ENCODE data around the gene PLD3. TPM values are rescaled to one million over a fixed set of nuclear protein-coding genes. Genes with fewer than 3 reads are reported as not detected.

Gene PLD3
- total RNA-seq, 2 donors from 2014 or later = 386 to 531 TPM

- no peaks in the 10 kb centered on the region for H3K9me3 ChIP-seq
- no peaks in the 10 kb centered on the region for H3K27me3 ChIP-seq (replicated peaks; ENCODE audit: insufficient read depth)
- DNase-seq (ENCODE audit: low spot score) (no peak), ATAC-seq (ENCODE audit: insufficient number of reproducible peaks, low FRiP score, low read depth) (no peak)
- H3K4me1 ChIP-seq (ENCODE audit: control insufficient read depth in 1 of 2, low read depth in 2 of 2) = peaks cover 3 to 5% of the 10 kb centered on the region in 2 donors
- no peak overlapping the region for H3K27ac ChIP-seq
- TF ChIP-seq CTCF (IDR thresholded peaks at IDR 0.05) = no peak
- peaks cover 3% of the 10 kb centered on the region for H3K36me3 ChIP-seq
- no peak overlapping the region for H3K4me3 ChIP-seq
Observed at GRCh38 chr19:40360020-40360707, 11.7 kb downstream of the PLD3 start.

- Histone ChIP-seq H3K36me3 (peaks cover 3% of the 10 kb centered on the region), H3K4me3 (no peak overlapping the region), H3K9me3 (no peaks in the 10 kb centered on the region), H3K27ac (no peak overlapping the region), H3K27me3 (replicated peaks; ENCODE audit: insufficient read depth) (no peaks in the 10 kb centered on the region), H3K4me1 (ENCODE audit: control insufficient read depth in 1 of 2, low read depth in 2 of 2) (peaks cover 7 to 10% of the 10 kb centered on the region in 2 donors)
- no peak for ATAC-seq (ENCODE audit: insufficient number of reproducible peaks, low FRiP score, low read depth)
- DNase-seq (ENCODE audit: low spot score) = no peak
- no peak for TF ChIP-seq CTCF (IDR thresholded peaks at IDR 0.05)
Observed at GRCh38 chr19:40360708-40361241, 12.3 kb downstream of the PLD3 start.

GRCh38 chr19:40362160-40362559, 13.7 kb downstream of the PLD3 start:
- Histone ChIP-seq H3K36me3 (peaks cover 9% of the 10 kb centered on the region), H3K27me3 (replicated peaks; ENCODE audit: insufficient read depth) (no peaks in the 10 kb centered on the region), H3K27ac (no peak overlapping the region), H3K9me3 (no peaks in the 10 kb centered on the region), H3K4me3 (no peak overlapping the region), H3K4me1 (ENCODE audit: control insufficient read depth in 1 of 2, low read depth in 2 of 2) (peaks cover 7 to 10% of the 10 kb centered on the region in 2 donors)
- TF ChIP-seq CTCF (IDR thresholded peaks at IDR 0.05) = no peak
- ATAC-seq (ENCODE audit: insufficient number of reproducible peaks, low FRiP score, low read depth) (no peak), DNase-seq (ENCODE audit: low spot score) (no peak)

GRCh38 chr19:40363069-40363468, 14.6 kb downstream of the PLD3 start:
- TF ChIP-seq CTCF (IDR thresholded peaks at IDR 0.05) = no peak
- H3K4me3 ChIP-seq = no peak overlapping the region
- peak overlapping the region in 1 of 2 donors; percentile 5 for H3K27ac ChIP-seq
- ATAC-seq (ENCODE audit: insufficient number of reproducible peaks, low FRiP score, low read depth) (no peak), DNase-seq (ENCODE audit: low spot score) (no peak)
- H3K9me3 ChIP-seq = no peaks in the 10 kb centered on the region
- H3K36me3 ChIP-seq = peaks cover 18% of the 10 kb centered on the region
- peaks cover 7 to 10% of the 10 kb centered on the region in 2 donors for H3K4me1 ChIP-seq (ENCODE audit: control insufficient read depth in 1 of 2, low read depth in 2 of 2)
- no peaks in the 10 kb centered on the region for H3K27me3 ChIP-seq (replicated peaks; ENCODE audit: insufficient read depth)

GRCh38 chr19:40365010-40365409, 16.5 kb downstream of the PLD3 start:
- ATAC-seq (ENCODE audit: insufficient number of reproducible peaks, low FRiP score, low read depth) = no peak
- no peak for TF ChIP-seq CTCF (IDR thresholded peaks at IDR 0.05)
- H3K4me1 ChIP-seq (ENCODE audit: control insufficient read depth in 1 of 2, low read depth in 2 of 2) = peaks cover 7 to 10% of the 10 kb centered on the region in 2 donors
- H3K9me3 ChIP-seq = no peaks in the 10 kb centered on the region
- no peak for DNase-seq (ENCODE audit: low spot score)
- H3K4me3 ChIP-seq = peak overlapping the region; percentile 68
- no peak overlapping the region for H3K27ac ChIP-seq
- H3K36me3 ChIP-seq = peaks cover 26% of the 10 kb centered on the region
- H3K27me3 ChIP-seq (replicated peaks; ENCODE audit: insufficient read depth) = no peaks in the 10 kb centered on the region

All from thoracic aorta (tissue), 2 donors.